ENCODE measurements around the gene ANKMY1. TPM values are rescaled to one million over a fixed set of nuclear protein-coding genes. Genes with fewer than 3 reads are reported as not detected.
A peak's percentile ranks its signal among the peaks of the same experiment; 100 is the strongest.

The ANKMY1 gene
- total and polyA plus RNA-seq, 2 of the 13 experiments (the other 11 are each of a cell fraction or from before 2014, with no cell fraction given), result 11.7 to 18.8 TPM

DNA sequence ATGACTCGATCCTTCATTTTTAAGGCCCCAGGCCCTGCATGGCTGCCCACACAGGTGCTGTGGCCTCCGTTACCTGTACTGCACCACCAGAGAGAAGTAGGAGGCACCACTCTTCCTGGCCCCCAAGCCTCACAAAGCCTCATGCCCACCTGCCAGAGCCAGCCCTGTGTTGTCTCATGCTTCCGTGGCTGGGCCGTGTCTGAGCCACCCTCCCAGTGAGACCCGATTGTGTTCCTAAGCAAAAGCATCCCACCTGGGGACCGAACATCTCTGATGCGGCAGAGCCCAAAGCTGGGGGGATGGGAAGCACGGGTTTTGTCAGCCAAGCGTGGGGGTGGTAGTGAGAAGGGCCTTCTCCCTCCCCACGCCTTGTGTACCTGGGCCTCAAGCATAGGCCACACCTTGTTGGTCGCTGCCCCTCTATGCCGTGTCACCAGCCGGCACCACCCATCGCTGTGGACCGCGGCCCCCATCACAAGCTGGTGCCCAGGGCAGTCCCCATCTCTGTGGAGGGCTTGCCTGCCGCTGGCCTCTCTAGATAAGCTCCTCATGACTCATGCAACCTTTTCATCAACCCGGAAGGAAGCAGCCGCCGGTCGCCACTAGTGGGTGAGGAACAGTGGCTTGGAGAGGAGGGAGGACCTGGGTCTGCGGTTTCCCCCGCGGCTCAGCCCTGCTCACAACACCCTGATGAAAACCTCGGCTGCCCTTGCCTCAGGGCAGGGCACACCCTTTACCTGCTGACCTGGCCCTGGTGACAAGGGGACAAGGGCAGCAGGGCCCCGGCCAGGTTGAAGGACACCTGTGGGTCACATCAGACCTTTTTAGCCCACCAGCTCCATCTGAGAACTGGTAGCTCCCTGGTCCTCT is 7.8 kb upstream of the ANKMY1 start (continued):
- TF ChIP-seq RERE (CRISPR knock-in tag; IDR thresholded peaks at IDR 0.05; ENCODE audit: low read depth) (no peak; the same call in 1 of the 2 replicates), ZNF784 (CRISPR knock-in tag; IDR thresholded peaks at IDR 0.05; ENCODE audit: borderline replicate concordance) (no peak), HOXA3 (CRISPR knock-in tag; IDR thresholded peaks at IDR 0.05) (peak; percentile 36; the same call in 1 of the 2 replicates), ZNF451 (CRISPR knock-in tag; IDR thresholded peaks at IDR 0.05) (peak; percentile 48; the same call in 1 of the 2 replicates), KLF9 (CRISPR knock-in tag; IDR thresholded peaks at IDR 0.05; ENCODE audit: low read depth) (no peak), PAWR (CRISPR knock-in tag; IDR thresholded peaks at IDR 0.05; ENCODE audit: borderline replicate concordance) (no peak), MYPOP (CRISPR knock-in tag; IDR thresholded peaks at IDR 0.05) (peak; percentile 6; the same call in 1 of the 2 replicates), DZIP1 (CRISPR knock-in tag; IDR thresholded peaks at IDR 0.05) (peak; percentile 15), EZH2 (conservative IDR thresholded peaks at IDR 0.05; ENCODE audit: low read depth, low read length) (no peak), PRPF4 (IDR thresholded peaks at IDR 0.05; ENCODE audit: low read depth, low read length, poor library complexity, severe bottlenecking) (peak; percentile 24), EP300 (IDR thresholded peaks at IDR 0.05; ENCODE audit: low read depth in 2 of 2, low read length in 2 of 2) (0 out of 4 replicates have a peak, but pooled peaks of 1 of the 2 experiments have one; percentile 12), EP300 (CRISPR knock-in tag; IDR thresholded peaks at IDR 0.05; ENCODE audit: borderline replicate concordance) (peak; percentile 26; the same call in 1 of the 2 replicates), MEF2D (CRISPR knock-in tag; IDR thresholded peaks at IDR 0.05) (peak; percentile 21; the same call in 1 of the 2 replicates), ZMAT3 (CRISPR knock-in tag; conservative IDR thresholded peaks at IDR 0.05) (peak; percentile 69; the same call in 1 of the 2 replicates), ZNF124 (CRISPR knock-in tag; IDR thresholded peaks at IDR 0.05) (no peak; the same call in 1 of the 2 replicates)
- TF ChIP-seq, protein P1, sequence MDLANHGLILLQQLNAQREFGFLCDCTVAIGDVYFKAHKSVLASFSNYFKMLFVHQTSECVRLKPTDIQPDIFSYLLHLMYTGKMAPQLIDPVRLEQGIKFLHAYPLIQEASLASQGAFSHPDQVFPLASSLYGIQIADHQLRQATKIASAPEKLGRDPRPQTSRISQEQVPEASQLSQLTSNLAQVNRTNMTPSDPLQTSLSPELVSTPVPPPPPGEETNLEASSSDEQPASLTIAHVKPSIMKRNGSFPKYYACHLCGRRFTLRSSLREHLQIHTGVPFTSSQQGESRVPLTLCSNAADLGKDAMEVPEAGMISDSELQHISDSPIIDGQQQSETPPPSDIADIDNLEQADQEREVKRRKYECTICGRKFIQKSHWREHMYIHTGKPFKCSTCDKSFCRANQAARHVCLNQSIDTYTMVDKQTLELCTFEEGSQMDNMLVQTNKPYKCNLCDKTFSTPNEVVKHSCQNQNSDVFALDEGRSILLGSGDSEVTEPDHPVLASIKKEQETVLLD (CRISPR knock-in tag; IDR thresholded peaks at IDR 0.05; ENCODE audit: low read depth), result no peak

All from HepG2 (cell line).